Activated CD8-positive, alpha-beta T cell treated with anti-CD3 and anti-CD28 coated beads for 36 hours (primary cell): ENCODE data around the gene RNF17. TPM values are rescaled to one million over a fixed set of nuclear protein-coding genes. Genes with fewer than 3 reads are reported as not detected.

Experiments
- ATAC-seq: fragments of 200-7000 bp; cut with Tn5 transposase; one replicate; pipeline ENCODE4 v1.10.0; 2021; ENCODE audit warnings: mild to moderate bottlenecking, moderate library complexity
- CTCF ChIA-PET: fragments of 350-600 bp; sonication (Branson Sonifier 250); formaldehyde crosslinking; loops from one replicate; lab custom pipeline; 2021; ENCODE audit warnings: antibody characterized with exemption; lab: Charles Lee
- POLR2A ChIA-PET: fragments of 350-600 bp; sonication (Branson Sonifier 250); formaldehyde crosslinking; loops from one replicate; lab custom pipeline; 2021; ENCODE audit warnings: antibody characterized with exemption; lab: Charles Lee
- DNase-seq: peaks from one replicate; pipeline ENCODE4 v3.0.0-alpha.2; 2020
- H3K27ac Mint-ChIP-seq: one replicate; pipeline ENCODE4 v1.8.0; 2021; ENCODE audit warnings: mild to moderate bottlenecking, mixed read lengths
- H3K27me3 Mint-ChIP-seq: one replicate; pipeline ENCODE4 v1.8.0; 2021; ENCODE audit warnings: mixed read lengths
- H3K36me3 Mint-ChIP-seq: one replicate; pipeline ENCODE4 v1.8.0; 2021; ENCODE audit warnings: low read depth, mixed read lengths
- H3K4me1 Mint-ChIP-seq: one replicate; pipeline ENCODE4 v1.8.0; 2021; ENCODE audit warnings: low read depth, mixed read lengths
- H3K4me3 Mint-ChIP-seq: one replicate; pipeline ENCODE4 v1.8.0; 2021; ENCODE audit warnings: mild to moderate bottlenecking, moderate library complexity, mixed read lengths
- H3K9me3 Mint-ChIP-seq: one replicate; pipeline ENCODE4 v1.8.0; 2021; ENCODE audit warnings: mixed read lengths
- intact Hi-C: fragments of 100-400 bp; cut with micrococcal nuclease; formaldehyde crosslinking; loops from one replicate; pipeline ENCODE4 v1.10.0; 2022
- total RNA-seq, 2 experiments: library from RNA; stranded (reverse); gene quantifications; one replicate each; pipeline ENCODE4 v1.2.3, GENCODE V29; 2021
- TF ChIP-seq, protein P1 (sequence below): fragments of 200-600 bp; IDR thresholded peaks from one replicate; pipeline ENCODE4 v1.8.0; 2022; ENCODE audit warnings: antibody characterized with exemption, mild to moderate bottlenecking

RNF17 gene
- total RNA-seq, 2 experiments from 2014 or later, result not detected

DNA sequence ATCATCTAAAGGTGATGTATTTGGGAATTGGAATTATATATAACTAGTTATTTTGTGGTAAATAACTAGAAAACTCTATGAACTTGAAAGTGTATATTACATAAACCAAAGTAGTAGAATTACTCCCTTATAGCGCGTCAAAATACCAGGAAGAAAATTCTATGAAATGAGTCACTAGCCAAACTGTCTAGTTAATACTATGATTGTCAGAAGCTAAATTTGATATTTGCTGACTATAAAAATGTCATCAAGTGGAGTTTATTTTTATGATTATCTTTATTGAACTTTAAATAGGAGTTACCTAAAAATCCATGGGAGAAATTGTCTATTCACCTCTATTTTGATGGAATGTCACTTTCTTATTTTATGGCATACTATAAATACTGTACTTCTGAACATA lies 100.6 kb downstream of the RNF17 start:
- POLR2A ChIA-PET, result no interaction called here
- intact Hi-C loops, result no loop called here

DNA sequence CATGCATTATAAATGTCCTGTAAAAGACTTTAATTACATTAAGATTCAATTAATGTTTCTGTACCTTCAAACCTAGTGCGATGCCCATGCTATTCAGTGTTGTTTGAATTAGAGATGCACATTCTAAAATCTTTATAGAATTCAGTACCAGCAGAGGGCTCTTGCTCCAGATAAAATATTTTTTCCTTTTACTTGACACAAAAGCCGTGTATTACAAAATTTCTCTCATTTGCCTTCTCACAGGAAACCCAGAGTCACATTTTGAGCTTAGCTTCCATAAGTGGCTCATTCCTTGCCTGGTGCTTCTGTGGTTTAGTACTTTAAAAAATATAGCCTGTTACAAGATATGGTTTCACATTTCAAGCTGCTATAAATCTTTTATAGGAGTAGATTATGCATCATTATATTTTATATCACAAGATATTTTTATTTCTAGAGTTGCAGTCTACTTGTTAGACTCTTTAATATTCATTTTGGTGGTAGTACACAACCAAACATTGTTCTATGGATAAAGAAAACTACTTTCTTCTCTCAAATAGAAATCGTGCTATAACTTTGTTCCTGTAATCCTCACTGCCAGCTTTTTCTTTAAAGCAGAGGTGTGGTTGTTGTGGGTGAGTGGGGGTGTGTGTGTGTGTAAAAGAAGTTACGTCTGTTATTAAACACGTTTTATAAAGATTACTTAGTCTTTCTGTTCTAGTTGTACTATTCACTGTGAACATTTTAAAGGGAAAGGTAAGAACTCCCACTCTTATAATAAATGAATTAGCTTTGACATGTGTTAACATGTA lies 101.4 kb downstream of the RNF17 start:
- H3K36me3 Mint-ChIP-seq, result no peaks in the 10 kb centered on the region
- peaks cover 4% of the 10 kb centered on the region for H3K4me1 Mint-ChIP-seq
- ATAC-seq (no peak), DNase-seq (no peak)
- no peaks in the 10 kb centered on the region for H3K9me3 Mint-ChIP-seq
- ChIA-PET POLR2A (no interaction called here), CTCF (interaction anchor here (0.9 to 1.6 kb wide), 4 partner anchors 24 to 131 kb away, joined by 3 to 5 read pairs (median 5); no protein-coding TSS in a partner anchor)
- no peak overlapping the region for H3K27ac Mint-ChIP-seq
- peaks cover 13% of the 10 kb centered on the region for H3K27me3 Mint-ChIP-seq
- H3K4me3 Mint-ChIP-seq, result no peak overlapping the region
- intact Hi-C loops, result no loop called here
- TF ChIP-seq, protein P1, sequence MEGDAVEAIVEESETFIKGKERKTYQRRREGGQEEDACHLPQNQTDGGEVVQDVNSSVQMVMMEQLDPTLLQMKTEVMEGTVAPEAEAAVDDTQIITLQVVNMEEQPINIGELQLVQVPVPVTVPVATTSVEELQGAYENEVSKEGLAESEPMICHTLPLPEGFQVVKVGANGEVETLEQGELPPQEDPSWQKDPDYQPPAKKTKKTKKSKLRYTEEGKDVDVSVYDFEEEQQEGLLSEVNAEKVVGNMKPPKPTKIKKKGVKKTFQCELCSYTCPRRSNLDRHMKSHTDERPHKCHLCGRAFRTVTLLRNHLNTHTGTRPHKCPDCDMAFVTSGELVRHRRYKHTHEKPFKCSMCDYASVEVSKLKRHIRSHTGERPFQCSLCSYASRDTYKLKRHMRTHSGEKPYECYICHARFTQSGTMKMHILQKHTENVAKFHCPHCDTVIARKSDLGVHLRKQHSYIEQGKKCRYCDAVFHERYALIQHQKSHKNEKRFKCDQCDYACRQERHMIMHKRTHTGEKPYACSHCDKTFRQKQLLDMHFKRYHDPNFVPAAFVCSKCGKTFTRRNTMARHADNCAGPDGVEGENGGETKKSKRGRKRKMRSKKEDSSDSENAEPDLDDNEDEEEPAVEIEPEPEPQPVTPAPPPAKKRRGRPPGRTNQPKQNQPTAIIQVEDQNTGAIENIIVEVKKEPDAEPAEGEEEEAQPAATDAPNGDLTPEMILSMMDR, result no peak

More for the DNA sequence above, 100.6 kb downstream of the RNF17 start:
- TF ChIP-seq, protein P1, result no peak
- Mint-ChIP-seq H3K4me3 (no peak overlapping the region), H3K4me1 (peaks cover 4% of the 10 kb centered on the region), H3K9me3 (no peaks in the 10 kb centered on the region), H3K36me3 (no peaks in the 10 kb centered on the region), H3K27ac (no peak overlapping the region), H3K27me3 (peaks cover 13% of the 10 kb centered on the region)
- ATAC-seq (no peak), DNase-seq (no peak)
- CTCF ChIA-PET, result interaction anchor here (1.0 kb wide), 1 partner anchor 104 kb away, joined by 3 read pairs; no protein-coding TSS in a partner anchor

DNA sequence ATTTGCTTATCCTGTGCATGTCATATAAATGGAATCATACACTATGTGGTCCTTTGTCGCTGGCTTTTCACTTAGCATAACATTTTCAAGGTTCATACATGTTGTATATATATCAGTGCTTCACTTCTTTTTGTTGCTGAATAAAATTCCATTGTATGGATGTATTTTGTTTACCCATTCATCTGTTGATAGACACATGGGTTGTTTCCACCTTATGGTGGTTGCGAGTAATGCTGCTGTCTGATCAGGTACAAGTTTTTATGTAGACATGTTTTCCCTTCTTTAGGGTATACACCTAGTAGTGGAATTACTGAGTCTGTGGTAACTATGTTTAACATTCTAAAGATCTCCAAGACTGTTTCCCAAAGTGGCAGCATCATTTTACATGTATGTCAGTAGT lies 102.5 kb downstream of the RNF17 start:
- intact Hi-C loops, result no loop called here
- Mint-ChIP-seq H3K27ac (no peak overlapping the region), H3K9me3 (no peaks in the 10 kb centered on the region), H3K27me3 (peaks cover 14% of the 10 kb centered on the region), H3K4me3 (no peak overlapping the region), H3K36me3 (no peaks in the 10 kb centered on the region), H3K4me1 (peaks cover 4% of the 10 kb centered on the region)
- CTCF ChIA-PET, result interaction anchor here (1.3 to 1.6 kb wide), 3 partner anchors 25 to 102 kb away, joined by 5 read pairs; no protein-coding TSS in a partner anchor
- POLR2A ChIA-PET, result no interaction called here
- DNase-seq (no peak), ATAC-seq (no peak)
- TF ChIP-seq, protein P1, result no peak

DNA sequence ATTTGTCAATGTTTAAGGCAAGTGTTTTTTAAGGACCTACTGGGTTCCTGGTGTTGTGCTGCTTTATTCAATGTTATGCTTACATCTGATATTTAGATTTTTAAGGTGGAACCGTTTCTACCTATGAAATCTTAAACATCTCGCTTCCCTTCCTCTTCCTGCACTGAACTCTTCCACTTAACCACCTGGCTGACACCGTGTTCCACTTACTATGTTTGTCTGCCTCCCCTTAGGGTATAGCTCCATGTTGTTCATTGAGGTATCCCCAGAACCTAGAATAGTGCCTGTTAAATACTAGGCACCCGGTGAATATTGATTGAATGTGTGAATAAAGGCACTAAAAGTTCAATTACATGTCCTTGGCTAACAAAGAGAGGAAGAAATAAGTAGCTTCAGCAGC lies 104.9 kb downstream of the RNF17 start:
- intact Hi-C loops, result no loop called here
- Mint-ChIP-seq H3K4me3 (no peak overlapping the region), H3K27ac (no peak overlapping the region), H3K4me1 (peaks cover 4% of the 10 kb centered on the region), H3K36me3 (no peaks in the 10 kb centered on the region), H3K27me3 (peaks cover 20% of the 10 kb centered on the region), H3K9me3 (no peaks in the 10 kb centered on the region)
- DNase-seq (no peak), ATAC-seq (no peak)
- POLR2A ChIA-PET, result no interaction called here
- TF ChIP-seq, protein P1, result no peak
- CTCF ChIA-PET, result no interaction called here

DNA sequence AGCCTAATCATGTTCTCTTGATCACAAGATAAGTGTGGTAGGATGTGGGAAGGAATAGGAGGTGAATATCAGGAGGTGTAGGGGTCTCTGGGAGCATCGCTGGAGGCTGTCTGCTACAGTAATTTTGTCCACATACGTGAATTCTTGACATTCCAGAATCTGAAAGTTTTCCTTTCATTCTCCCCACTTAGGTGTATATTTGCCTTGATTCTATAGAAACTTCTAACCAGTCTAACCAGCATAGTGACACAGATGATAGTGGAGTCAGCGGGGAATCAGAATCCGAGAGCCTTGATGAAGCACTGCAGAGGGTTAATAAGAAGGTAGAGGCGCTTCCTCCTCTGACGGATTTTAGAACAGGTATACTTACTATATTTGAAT lies 106.4 kb downstream of the RNF17 start:
- DNase-seq (no peak), ATAC-seq (no peak)
- Mint-ChIP-seq H3K4me1 (peaks cover 4% of the 10 kb centered on the region), H3K4me3 (no peak overlapping the region), H3K9me3 (no peaks in the 10 kb centered on the region), H3K27me3 (peaks cover 19% of the 10 kb centered on the region), H3K27ac (no peak overlapping the region), H3K36me3 (no peaks in the 10 kb centered on the region)
- TF ChIP-seq, protein P1, result no peak
- ChIA-PET POLR2A (no interaction called here), CTCF (no interaction called here)
- intact Hi-C loops, result no loop called here
